C4-2B (cell line): ENCODE results near the gene EMB.

Experiments used
- ZFX ChIP-seq: fragments of 450-650 bp; IDR thresholded peaks from 2 replicates; pipeline ENCODE4 v1.6.1; 2017
- TF ChIP-seq, protein P1 (sequence below): fragments of 450-650 bp; conservative IDR thresholded peaks from 2 replicates; pipeline ENCODE4 v1.5.1; 2017; ENCODE audit warnings: mild to moderate bottlenecking

DNA sequence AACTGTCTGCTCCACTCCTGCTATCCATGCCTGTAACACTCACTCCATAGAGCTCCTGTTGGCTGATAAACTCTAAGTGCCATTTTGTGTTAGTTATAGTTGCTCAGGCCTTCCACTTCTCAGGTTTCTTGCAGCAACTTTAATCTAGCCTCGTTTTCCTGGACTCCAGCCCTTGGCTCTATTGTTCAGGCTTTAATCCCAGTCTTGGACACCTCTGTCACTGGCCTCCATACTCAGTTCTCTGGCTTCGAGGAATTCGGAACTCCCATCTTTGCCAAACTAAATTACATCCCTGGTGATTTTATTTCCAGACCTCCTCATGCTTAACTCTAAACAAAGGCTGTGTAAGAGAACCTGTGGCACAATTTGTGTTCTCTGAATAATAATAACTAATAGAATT, 39.8 kb downstream of the EMB start:
- TF ChIP-seq, protein P1, sequence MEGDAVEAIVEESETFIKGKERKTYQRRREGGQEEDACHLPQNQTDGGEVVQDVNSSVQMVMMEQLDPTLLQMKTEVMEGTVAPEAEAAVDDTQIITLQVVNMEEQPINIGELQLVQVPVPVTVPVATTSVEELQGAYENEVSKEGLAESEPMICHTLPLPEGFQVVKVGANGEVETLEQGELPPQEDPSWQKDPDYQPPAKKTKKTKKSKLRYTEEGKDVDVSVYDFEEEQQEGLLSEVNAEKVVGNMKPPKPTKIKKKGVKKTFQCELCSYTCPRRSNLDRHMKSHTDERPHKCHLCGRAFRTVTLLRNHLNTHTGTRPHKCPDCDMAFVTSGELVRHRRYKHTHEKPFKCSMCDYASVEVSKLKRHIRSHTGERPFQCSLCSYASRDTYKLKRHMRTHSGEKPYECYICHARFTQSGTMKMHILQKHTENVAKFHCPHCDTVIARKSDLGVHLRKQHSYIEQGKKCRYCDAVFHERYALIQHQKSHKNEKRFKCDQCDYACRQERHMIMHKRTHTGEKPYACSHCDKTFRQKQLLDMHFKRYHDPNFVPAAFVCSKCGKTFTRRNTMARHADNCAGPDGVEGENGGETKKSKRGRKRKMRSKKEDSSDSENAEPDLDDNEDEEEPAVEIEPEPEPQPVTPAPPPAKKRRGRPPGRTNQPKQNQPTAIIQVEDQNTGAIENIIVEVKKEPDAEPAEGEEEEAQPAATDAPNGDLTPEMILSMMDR, result no peak
- TF ChIP-seq ZFX, result no peak
